ENCODE measurements around the gene SF3A2.

SF3A2 gene

GRCh38 chr19:2291185-2291751, 54.6 kb downstream of the SF3A2 start:
- peak overlapping the region; percentile 72 for H3K4me3 ChIP-seq (ENCODE audit: insufficient read depth, low read depth, low read length, poor library complexity, severe bottlenecking)
- H3K27ac ChIP-seq (ENCODE audit: insufficient read depth, low read length, poor library complexity, severe bottlenecking) = no peak overlapping the region
- no peak for DNase-seq

GRCh38 chr19:2294687-2295335, 58.2 kb downstream of the SF3A2 start:
- no peak for DNase-seq
- H3K27me3 ChIP-seq (replicated peaks; ENCODE audit: control insufficient read depth, insufficient read depth, low read length, poor library complexity, severe bottlenecking) = no peaks in the 10 kb centered on the region
- H3K4me1 ChIP-seq (ENCODE audit: control insufficient read depth, insufficient read depth, low read length, poor library complexity, severe bottlenecking) = peaks cover 8% of the 10 kb centered on the region
- no peak overlapping the region for H3K4me3 ChIP-seq (ENCODE audit: insufficient read depth, low read depth, low read length, poor library complexity, severe bottlenecking)
- no peaks in the 10 kb centered on the region for H3K36me3 ChIP-seq (ENCODE audit: control insufficient read depth, insufficient read depth, low read length)
- H3K27ac ChIP-seq (ENCODE audit: insufficient read depth, low read length, poor library complexity, severe bottlenecking) = no peak overlapping the region
- H3K9me3 ChIP-seq (ENCODE audit: control insufficient read depth, low read length) = no peaks in the 10 kb centered on the region

More at GRCh38 chr19:2291185-2291751, 54.6 kb downstream of the SF3A2 start:
- Histone ChIP-seq H3K36me3 (ENCODE audit: control insufficient read depth, insufficient read depth, low read length) (no peaks in the 10 kb centered on the region), H3K27me3 (replicated peaks; ENCODE audit: control insufficient read depth, insufficient read depth, low read length, poor library complexity, severe bottlenecking) (no peaks in the 10 kb centered on the region), H3K9me3 (ENCODE audit: control insufficient read depth, low read length) (no peaks in the 10 kb centered on the region), H3K4me1 (ENCODE audit: control insufficient read depth, insufficient read depth, low read length, poor library complexity, severe bottlenecking) (peaks cover 20% of the 10 kb centered on the region)

GRCh38 chr19:2296141-2296540, 59.5 kb downstream of the SF3A2 start:
- no peaks in the 10 kb centered on the region for H3K27me3 ChIP-seq (replicated peaks; ENCODE audit: control insufficient read depth, insufficient read depth, low read length, poor library complexity, severe bottlenecking)
- no peak overlapping the region for H3K27ac ChIP-seq (ENCODE audit: insufficient read depth, low read length, poor library complexity, severe bottlenecking)
- no peak overlapping the region for H3K4me3 ChIP-seq (ENCODE audit: insufficient read depth, low read depth, low read length, poor library complexity, severe bottlenecking)
- no peaks in the 10 kb centered on the region for H3K36me3 ChIP-seq (ENCODE audit: control insufficient read depth, insufficient read depth, low read length)
- DNase-seq = no peak
- H3K9me3 ChIP-seq (ENCODE audit: control insufficient read depth, low read length) = no peaks in the 10 kb centered on the region
- peaks cover 2% of the 10 kb centered on the region for H3K4me1 ChIP-seq (ENCODE audit: control insufficient read depth, insufficient read depth, low read length, poor library complexity, severe bottlenecking)

All from effector memory CD4-positive, alpha-beta T cell (primary cell).